ENCODE results near the gene RARRES2.

- no peak for TF ChIP-seq TAF1 (IDR thresholded peaks at IDR 0.05; ENCODE audit: borderline replicate concordance, low read depth, low read length)
- no peak for TF ChIP-seq YY1 (IDR thresholded peaks at IDR 0.05; ENCODE audit: low read depth)
- no peak for TF ChIP-seq RCOR1 (IDR thresholded peaks at IDR 0.05; ENCODE audit: low read length)
- no peak for TF ChIP-seq CTCF (IDR thresholded peaks at IDR 0.05)
- no peak for TF ChIP-seq REST (IDR thresholded peaks at IDR 0.05; ENCODE audit: low read depth, low read length)
- no peak for TF ChIP-seq SMC3 (IDR thresholded peaks at IDR 0.05; ENCODE audit: low read depth, low read length)
- no peak for TF ChIP-seq JUND (IDR thresholded peaks at IDR 0.05)
- no peak for TF ChIP-seq CHD2 (IDR thresholded peaks at IDR 0.05; ENCODE audit: low read length, partially characterized antibody)
- no peak for TF ChIP-seq MAX (IDR thresholded peaks at IDR 0.05; ENCODE audit: low read depth)
- no peak for TF ChIP-seq EZH2phosphoT487 (IDR thresholded peaks at IDR 0.05; ENCODE audit: borderline replicate concordance, low read depth)
- TF ChIP-seq POLR2AphosphoS5 (IDR thresholded peaks at IDR 0.05; ENCODE audit: low read depth, low read length) = no peak
- no peak for TF ChIP-seq FOXJ3 (CRISPR knock-in tag; IDR thresholded peaks at IDR 0.05)
- no peak for TF ChIP-seq RAD21 (IDR thresholded peaks at IDR 0.05; ENCODE audit: low read length)
Measured at GRCh38 chr7:150344299-150344698, 2.9 kb upstream of the RARRES2 start.

All from SK-N-SH (cell line).